Ishikawa (cell line): Measurements from ENCODE around the gene NOD1.

ENCODE experiments used
- CEBPB ChIP-seq: IDR thresholded peaks from 2 replicates; pipeline ENCODE4 v1.6.1; 2012
- CREB1 ChIP-seq: IDR thresholded peaks from 2 replicates; pipeline ENCODE4 v1.6.1; 2012; ENCODE audit warnings: low read depth
- EGR1 ChIP-seq: IDR thresholded peaks from 2 replicates; pipeline ENCODE4 v1.6.1; 2012
- FOXM1 ChIP-seq: IDR thresholded peaks from 2 replicates; pipeline ENCODE4 v1.6.1; 2012; ENCODE audit warnings: low read depth, borderline replicate concordance
- MAX ChIP-seq: IDR thresholded peaks from 2 replicates; pipeline ENCODE4 v1.6.1; 2012
- NFIC ChIP-seq: IDR thresholded peaks from 2 replicates; pipeline ENCODE4 v1.6.1; 2012
- RAD21 ChIP-seq: IDR thresholded peaks from 2 replicates; pipeline ENCODE4 v1.6.1; 2012; ENCODE audit warnings: low read depth
- REST ChIP-seq: IDR thresholded peaks from 2 replicates; pipeline ENCODE4 v1.6.1; 2012; ENCODE audit warnings: low read depth, mild to moderate bottlenecking
- TCF12 ChIP-seq: IDR thresholded peaks from 2 replicates; pipeline ENCODE4 v1.6.1; 2012; ENCODE audit warnings: low read depth
- USF1 ChIP-seq: IDR thresholded peaks from 2 replicates; pipeline ENCODE4 v1.6.1; 2012
- YY1 ChIP-seq: IDR thresholded peaks from 2 replicates; pipeline ENCODE4 v1.6.1; 2012; ENCODE audit warnings: low read depth
- ZBTB7A ChIP-seq: IDR thresholded peaks from 2 replicates; pipeline ENCODE4 v1.6.1; 2012; ENCODE audit warnings: low read depth

- TF ChIP-seq CEBPB (no peak), YY1 (no peak), RAD21 (no peak), USF1 (no peak), MAX (no peak), FOXM1 (no peak), REST (no peak), TCF12 (no peak), ZBTB7A (no peak), NFIC (no peak), CREB1 (no peak), EGR1 (no peak)
These were observed 96.0 kb downstream of the NOD1 start for GRCh38 chr7:30382607-30383006.
